ENCODE results near the gene STMND1. TPM values are rescaled to one million over a fixed set of nuclear protein-coding genes. Genes with fewer than 3 reads are reported as not detected.

Gene STMND1
- total and polyA plus RNA-seq, 2 experiments from 2014 or later = 0.80 TPM; not detected in 1

DNA sequence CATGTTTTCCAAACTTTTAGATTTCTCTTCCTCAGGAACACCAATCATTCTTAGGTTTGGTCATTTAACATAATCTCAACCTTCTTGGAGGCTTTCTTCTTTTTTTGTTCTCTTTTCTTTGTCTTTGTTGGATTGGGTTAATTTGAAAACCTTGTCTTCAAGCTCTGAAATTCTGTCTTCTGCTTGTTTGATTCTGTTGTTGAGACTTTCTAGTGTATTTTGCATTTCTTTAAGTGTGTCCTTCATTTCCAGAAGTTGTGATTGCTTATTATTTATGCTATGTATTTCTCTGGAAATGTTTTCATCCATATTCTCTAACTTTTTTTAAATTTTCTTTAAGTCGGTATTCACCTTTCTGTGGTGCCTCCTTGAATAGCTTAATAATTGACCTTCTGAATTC lies 42.2 kb downstream of the STMND1 start (continued):
- no peak for TF ChIP-seq JUNB (IDR thresholded peaks at IDR 0.05; ENCODE audit: unreplicated experiment)

DNA sequence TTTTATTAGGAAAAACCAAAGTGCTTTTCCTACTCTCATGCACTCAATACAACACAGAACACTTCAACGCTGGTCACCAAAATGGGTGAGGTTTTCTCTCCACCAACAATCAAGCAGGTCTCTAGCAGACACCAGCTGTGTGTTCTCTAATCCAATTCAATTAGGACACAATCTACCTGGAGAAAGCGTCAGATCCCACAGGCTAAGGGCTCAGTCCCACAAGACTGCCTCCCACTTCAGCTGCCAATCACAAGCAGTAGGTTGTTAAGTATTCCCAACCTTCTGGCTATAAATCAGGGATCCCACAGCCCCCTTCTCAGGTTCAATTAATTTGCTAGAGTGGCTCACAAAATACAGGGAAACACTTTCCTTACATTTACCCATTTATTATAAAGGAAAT lies 47.7 kb downstream of the STMND1 start:
- DNase-seq (ENCODE audit: low spot score) (no peak), ATAC-seq (no peak)
- Histone ChIP-seq H3K4me2 (no peak overlapping the region), H3K27me3 (ENCODE audit: insufficient read depth) (no peaks in the 10 kb centered on the region), H3K27ac (ENCODE audit: low read depth) (no peak overlapping the region), H2AFZ (no peak overlapping the region), H3K4me1 (ENCODE audit: insufficient read depth) (no peaks in the 10 kb centered on the region), H3K4me3 (no peak overlapping the region), H4K20me1 (replicated peaks; ENCODE audit: insufficient read depth) (no peaks in the 10 kb centered on the region), H3F3A (replicated peaks; ENCODE audit: low read depth) (no peaks in the 10 kb centered on the region), H3K9me2 (ENCODE audit: insufficient read depth) (no peaks in the 10 kb centered on the region), H3K79me2 (replicated peaks; ENCODE audit: insufficient read depth) (no peaks in the 10 kb centered on the region), H3K36me3 (ENCODE audit: insufficient read depth) (no peaks in the 10 kb centered on the region)
- no peak overlapping the region for H3K4me3 Mint-ChIP-seq
- no peaks in the 10 kb centered on the region for H3K4me1 Mint-ChIP-seq
- H3K27ac Mint-ChIP-seq = no peak overlapping the region
- H3K9me3 Mint-ChIP-seq = peaks cover 8% of the 10 kb centered on the region
- H3K36me3 Mint-ChIP-seq (ENCODE audit: low read depth) = no peaks in the 10 kb centered on the region
- peaks cover 10% of the 10 kb centered on the region for H3K27me3 Mint-ChIP-seq (ENCODE audit: insufficient read depth, low read depth, poor library complexity)
- TF ChIP-seq, protein P1, sequence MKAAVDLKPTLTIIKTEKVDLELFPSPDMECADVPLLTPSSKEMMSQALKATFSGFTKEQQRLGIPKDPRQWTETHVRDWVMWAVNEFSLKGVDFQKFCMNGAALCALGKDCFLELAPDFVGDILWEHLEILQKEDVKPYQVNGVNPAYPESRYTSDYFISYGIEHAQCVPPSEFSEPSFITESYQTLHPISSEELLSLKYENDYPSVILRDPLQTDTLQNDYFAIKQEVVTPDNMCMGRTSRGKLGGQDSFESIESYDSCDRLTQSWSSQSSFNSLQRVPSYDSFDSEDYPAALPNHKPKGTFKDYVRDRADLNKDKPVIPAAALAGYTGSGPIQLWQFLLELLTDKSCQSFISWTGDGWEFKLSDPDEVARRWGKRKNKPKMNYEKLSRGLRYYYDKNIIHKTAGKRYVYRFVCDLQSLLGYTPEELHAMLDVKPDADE (IDR thresholded peaks at IDR 0.05) = no peak
- no peak for TF ChIP-seq JUNB (IDR thresholded peaks at IDR 0.05; ENCODE audit: unreplicated experiment)
- TF ChIP-seq CREB1 (CRISPR knock-in tag; IDR thresholded peaks at IDR 0.05; ENCODE audit: low read depth) = no peak
- no peak for TF ChIP-seq POLR2AphosphoS5 (IDR thresholded peaks at IDR 0.05; ENCODE audit: low read depth)

DNA sequence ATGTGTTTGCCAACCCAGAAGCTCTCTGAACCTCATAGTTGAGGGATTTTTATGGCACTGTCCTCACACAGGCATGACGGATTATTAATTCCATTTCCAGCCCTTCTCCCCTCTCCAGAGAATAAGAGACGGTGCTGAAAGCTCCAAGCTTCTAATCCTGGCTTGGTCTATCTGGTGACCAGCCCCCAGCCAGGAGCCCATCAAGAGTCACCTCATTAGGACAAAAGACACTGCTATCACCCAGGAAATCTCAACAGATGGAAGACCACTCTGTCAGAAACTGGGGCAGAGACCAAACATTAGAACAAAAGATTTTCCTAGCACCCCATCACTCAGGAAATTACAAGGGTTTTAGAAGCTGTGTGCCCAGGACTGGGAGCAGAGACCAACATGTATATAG lies 48.2 kb downstream of the STMND1 start:
- H3K27me3 Mint-ChIP-seq (ENCODE audit: insufficient read depth, low read depth, poor library complexity) = peaks cover 8% of the 10 kb centered on the region
- Histone ChIP-seq H3K27me3 (ENCODE audit: insufficient read depth) (no peaks in the 10 kb centered on the region), H3K36me3 (ENCODE audit: insufficient read depth) (no peaks in the 10 kb centered on the region), H3K27ac (ENCODE audit: low read depth) (no peak overlapping the region), H3K4me3 (no peak overlapping the region), H2AFZ (no peak overlapping the region), H4K20me1 (replicated peaks; ENCODE audit: insufficient read depth) (no peaks in the 10 kb centered on the region), H3K4me1 (ENCODE audit: insufficient read depth) (no peaks in the 10 kb centered on the region), H3K9me2 (ENCODE audit: insufficient read depth) (no peaks in the 10 kb centered on the region), H3K4me2 (no peak overlapping the region), H3K79me2 (replicated peaks; ENCODE audit: insufficient read depth) (no peaks in the 10 kb centered on the region), H3F3A (replicated peaks; ENCODE audit: low read depth) (no peaks in the 10 kb centered on the region)
- no peak for ATAC-seq
- H3K4me3 Mint-ChIP-seq = no peak overlapping the region
- DNase-seq (ENCODE audit: low spot score) = no peak
- no peaks in the 10 kb centered on the region for H3K36me3 Mint-ChIP-seq (ENCODE audit: low read depth)
- H3K9me3 Mint-ChIP-seq = peaks cover 6% of the 10 kb centered on the region; the same call in 2 of the 3 replicates
- no peaks in the 10 kb centered on the region for H3K4me1 Mint-ChIP-seq
- no peak overlapping the region for H3K27ac Mint-ChIP-seq
- TF ChIP-seq EZH2phosphoT487 (IDR thresholded peaks at IDR 0.05; ENCODE audit: unreplicated experiment) (no peak), ZNF331 (CRISPR knock-in tag; IDR thresholded peaks at IDR 0.05; ENCODE audit: low read depth) (no peak), EZH2 (IDR thresholded peaks at IDR 0.05; ENCODE audit: low read depth, unreplicated experiment) (no peak), CREB1 (CRISPR knock-in tag; IDR thresholded peaks at IDR 0.05; ENCODE audit: low read depth) (no peak), NANOG (IDR thresholded peaks at IDR 0.05; ENCODE audit: borderline replicate concordance) (no peak), ZNF114 (CRISPR knock-in tag; IDR thresholded peaks at IDR 0.05) (no peak), STAT1 (IDR thresholded peaks at IDR 0.05; ENCODE audit: unreplicated experiment) (no peak), JUNB (IDR thresholded peaks at IDR 0.05; ENCODE audit: unreplicated experiment) (no peak)
- TF ChIP-seq, protein P2, sequence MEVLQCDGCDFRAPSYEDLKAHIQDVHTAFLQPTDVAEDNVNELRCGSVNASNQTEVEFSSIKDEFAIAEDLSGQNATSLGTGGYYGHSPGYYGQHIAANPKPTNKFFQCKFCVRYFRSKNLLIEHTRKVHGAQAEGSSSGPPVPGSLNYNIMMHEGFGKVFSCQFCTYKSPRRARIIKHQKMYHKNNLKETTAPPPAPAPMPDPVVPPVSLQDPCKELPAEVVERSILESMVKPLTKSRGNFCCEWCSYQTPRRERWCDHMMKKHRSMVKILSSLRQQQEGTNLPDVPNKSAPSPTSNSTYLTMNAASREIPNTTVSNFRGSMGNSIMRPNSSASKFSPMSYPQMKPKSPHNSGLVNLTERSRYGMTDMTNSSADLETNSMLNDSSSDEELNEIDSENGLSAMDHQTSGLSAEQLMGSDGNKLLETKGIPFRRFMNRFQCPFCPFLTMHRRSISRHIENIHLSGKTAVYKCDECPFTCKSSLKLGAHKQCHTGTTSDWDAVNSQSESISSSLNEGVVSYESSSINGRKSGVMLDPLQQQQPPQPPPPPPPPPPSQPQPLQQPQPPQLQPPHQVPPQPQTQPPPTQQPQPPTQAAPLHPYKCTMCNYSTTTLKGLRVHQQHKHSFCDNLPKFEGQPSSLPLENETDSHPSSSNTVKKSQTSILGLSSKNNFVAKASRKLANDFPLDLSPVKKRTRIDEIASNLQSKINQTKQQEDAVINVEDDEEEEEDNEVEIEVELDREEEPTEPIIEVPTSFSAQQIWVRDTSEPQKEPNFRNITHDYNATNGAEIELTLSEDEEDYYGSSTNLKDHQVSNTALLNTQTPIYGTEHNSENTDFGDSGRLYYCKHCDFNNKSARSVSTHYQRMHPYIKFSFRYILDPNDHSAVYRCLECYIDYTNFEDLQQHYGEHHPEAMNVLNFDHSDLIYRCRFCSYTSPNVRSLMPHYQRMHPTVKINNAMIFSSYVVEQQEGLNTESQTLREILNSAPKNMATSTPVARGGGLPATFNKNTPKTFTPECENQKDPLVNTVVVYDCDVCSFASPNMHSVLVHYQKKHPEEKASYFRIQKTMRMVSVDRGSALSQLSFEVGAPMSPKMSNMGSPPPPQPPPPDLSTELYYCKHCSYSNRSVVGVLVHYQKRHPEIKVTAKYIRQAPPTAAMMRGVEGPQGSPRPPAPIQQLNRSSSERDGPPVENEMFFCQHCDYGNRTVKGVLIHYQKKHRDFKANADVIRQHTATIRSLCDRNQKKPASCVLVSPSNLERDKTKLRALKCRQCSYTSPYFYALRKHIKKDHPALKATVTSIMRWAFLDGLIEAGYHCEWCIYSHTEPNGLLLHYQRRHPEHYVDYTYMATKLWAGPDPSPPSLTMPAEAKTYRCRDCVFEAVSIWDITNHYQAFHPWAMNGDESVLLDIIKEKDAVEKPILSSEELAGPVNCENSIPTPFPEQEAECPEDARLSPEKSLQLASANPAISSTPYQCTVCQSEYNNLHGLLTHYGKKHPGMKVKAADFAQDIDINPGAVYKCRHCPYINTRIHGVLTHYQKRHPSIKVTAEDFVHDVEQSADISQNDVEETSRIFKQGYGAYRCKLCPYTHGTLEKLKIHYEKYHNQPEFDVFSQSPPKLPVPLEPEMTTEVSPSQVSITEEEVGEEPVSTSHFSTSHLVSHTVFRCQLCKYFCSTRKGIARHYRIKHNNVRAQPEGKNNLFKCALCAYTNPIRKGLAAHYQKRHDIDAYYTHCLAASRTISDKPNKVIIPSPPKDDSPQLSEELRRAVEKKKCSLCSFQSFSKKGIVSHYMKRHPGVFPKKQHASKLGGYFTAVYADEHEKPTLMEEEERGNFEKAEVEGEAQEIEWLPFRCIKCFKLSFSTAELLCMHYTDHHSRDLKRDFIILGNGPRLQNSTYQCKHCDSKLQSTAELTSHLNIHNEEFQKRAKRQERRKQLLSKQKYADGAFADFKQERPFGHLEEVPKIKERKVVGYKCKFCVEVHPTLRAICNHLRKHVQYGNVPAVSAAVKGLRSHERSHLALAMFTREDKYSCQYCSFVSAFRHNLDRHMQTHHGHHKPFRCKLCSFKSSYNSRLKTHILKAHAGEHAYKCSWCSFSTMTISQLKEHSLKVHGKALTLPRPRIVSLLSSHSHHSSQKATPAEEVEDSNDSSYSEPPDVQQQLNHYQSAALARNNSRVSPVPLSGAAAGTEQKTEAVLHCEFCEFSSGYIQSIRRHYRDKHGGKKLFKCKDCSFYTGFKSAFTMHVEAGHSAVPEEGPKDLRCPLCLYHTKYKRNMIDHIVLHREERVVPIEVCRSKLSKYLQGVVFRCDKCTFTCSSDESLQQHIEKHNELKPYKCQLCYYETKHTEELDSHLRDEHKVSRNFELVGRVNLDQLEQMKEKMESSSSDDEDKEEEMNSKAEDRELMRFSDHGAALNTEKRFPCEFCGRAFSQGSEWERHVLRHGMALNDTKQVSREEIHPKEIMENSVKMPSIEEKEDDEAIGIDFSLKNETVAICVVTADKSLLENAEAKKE (CRISPR knock-in tag; IDR thresholded peaks at IDR 0.05) = no peak
- TF ChIP-seq, protein P3, sequence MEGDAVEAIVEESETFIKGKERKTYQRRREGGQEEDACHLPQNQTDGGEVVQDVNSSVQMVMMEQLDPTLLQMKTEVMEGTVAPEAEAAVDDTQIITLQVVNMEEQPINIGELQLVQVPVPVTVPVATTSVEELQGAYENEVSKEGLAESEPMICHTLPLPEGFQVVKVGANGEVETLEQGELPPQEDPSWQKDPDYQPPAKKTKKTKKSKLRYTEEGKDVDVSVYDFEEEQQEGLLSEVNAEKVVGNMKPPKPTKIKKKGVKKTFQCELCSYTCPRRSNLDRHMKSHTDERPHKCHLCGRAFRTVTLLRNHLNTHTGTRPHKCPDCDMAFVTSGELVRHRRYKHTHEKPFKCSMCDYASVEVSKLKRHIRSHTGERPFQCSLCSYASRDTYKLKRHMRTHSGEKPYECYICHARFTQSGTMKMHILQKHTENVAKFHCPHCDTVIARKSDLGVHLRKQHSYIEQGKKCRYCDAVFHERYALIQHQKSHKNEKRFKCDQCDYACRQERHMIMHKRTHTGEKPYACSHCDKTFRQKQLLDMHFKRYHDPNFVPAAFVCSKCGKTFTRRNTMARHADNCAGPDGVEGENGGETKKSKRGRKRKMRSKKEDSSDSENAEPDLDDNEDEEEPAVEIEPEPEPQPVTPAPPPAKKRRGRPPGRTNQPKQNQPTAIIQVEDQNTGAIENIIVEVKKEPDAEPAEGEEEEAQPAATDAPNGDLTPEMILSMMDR (conservative IDR thresholded peaks at IDR 0.05; ENCODE audit: low read depth in 2 of 2) = no peak

Data from GM23338 (cell line).